Loucy (cell line): ENCODE measurements around the gene BCAS3.

ENCODE experiments used
- H2AFZ ChIP-seq: fragments of 200-600 bp; sonication (generic); 2 replicates; pipeline ENCODE4 v1.6.0; 2016; ENCODE audit warnings: antibody characterized with exemption, mild to moderate bottlenecking, low read length, moderate library complexity
- H3F3A ChIP-seq: fragments of 200-600 bp; 2 replicates; pipeline ENCODE4 v1.6.0; 2016; ENCODE audit warnings: antibody characterized with exemption, low read depth, mild to moderate bottlenecking
- H3K27me3 ChIP-seq: fragments of 200-600 bp; sonication (generic); 2 replicates; pipeline ENCODE4 v1.6.1; 2014; ENCODE audit warnings: low read length, mild to moderate bottlenecking; ENCODE audit not compliant: insufficient read depth, poor library complexity, severe bottlenecking
- H3K36me3 ChIP-seq: fragments of 200-600 bp; sonication (generic); 2 replicates; pipeline ENCODE4 v1.6.1; 2016; ENCODE audit warnings: low read length; ENCODE audit not compliant: insufficient read depth
- H3K4me1 ChIP-seq: fragments of 200-600 bp; sonication (generic); 2 replicates; pipeline ENCODE4 v1.5.1; 2014; ENCODE audit warnings: low read length, mild to moderate bottlenecking; ENCODE audit not compliant: insufficient read depth, poor library complexity, severe bottlenecking
- H3K4me2 ChIP-seq: fragments of 200-600 bp; sonication (generic); 2 replicates; pipeline ENCODE4 v1.6.0; 2014; ENCODE audit warnings: antibody characterized with exemption, low read length, low read depth, mild to moderate bottlenecking; ENCODE audit not compliant: poor library complexity, severe bottlenecking
- H3K4me3 ChIP-seq: fragments of 200-600 bp; sonication (generic); 2 replicates; pipeline ENCODE4 v1.5.1; 2014; ENCODE audit warnings: low read length, mild to moderate bottlenecking, mixed read lengths; ENCODE audit not compliant: poor library complexity, severe bottlenecking
- H3K79me2 ChIP-seq: fragments of 200-600 bp; sonication (generic); 2 replicates; pipeline ENCODE4 v1.6.1; 2014; ENCODE audit warnings: low read length; ENCODE audit not compliant: insufficient read depth
- H3K9ac ChIP-seq: fragments of 200-600 bp; sonication (generic); 2 replicates; pipeline ENCODE4 v1.6.0; 2014; ENCODE audit warnings: mild to moderate bottlenecking, low read depth, low read length, moderate library complexity; ENCODE audit not compliant: poor library complexity, severe bottlenecking
- H3K9me2 ChIP-seq: fragments of 200-600 bp; sonication (generic); replicated peaks from 2 replicates; pipeline ENCODE4 v1.6.1; 2016; ENCODE audit warnings: low read depth, low read length, mixed read lengths
- H3K9me3 ChIP-seq: fragments of 200-600 bp; sonication (generic); 2 replicates; pipeline ENCODE4 v1.6.1; 2014; ENCODE audit warnings: mild to moderate bottlenecking, antibody characterized with exemption, low read length, low read depth; ENCODE audit not compliant: insufficient read depth
- H4K20me1 ChIP-seq: fragments of 200-600 bp; sonication (generic); 2 replicates; pipeline ENCODE4 v1.6.0; 2014; ENCODE audit warnings: antibody characterized with exemption, low read length, mild to moderate bottlenecking; ENCODE audit not compliant: insufficient read depth, poor library complexity, severe bottlenecking
- EZH2phosphoT487 ChIP-seq: fragments of 200-600 bp; IDR thresholded peaks from 2 replicates; pipeline ENCODE4 v1.6.1; 2018; ENCODE audit warnings: antibody characterized with exemption, mild to moderate bottlenecking, moderate library complexity, borderline replicate concordance
- TF ChIP-seq, protein P1 (sequence below): fragments of 200-600 bp; sonication (generic); conservative IDR thresholded peaks from 2 replicates; pipeline ENCODE4 v1.5.1; 2014; ENCODE audit warnings: mild to moderate bottlenecking, antibody characterized with exemption, low read length

Gene BCAS3

DNA sequence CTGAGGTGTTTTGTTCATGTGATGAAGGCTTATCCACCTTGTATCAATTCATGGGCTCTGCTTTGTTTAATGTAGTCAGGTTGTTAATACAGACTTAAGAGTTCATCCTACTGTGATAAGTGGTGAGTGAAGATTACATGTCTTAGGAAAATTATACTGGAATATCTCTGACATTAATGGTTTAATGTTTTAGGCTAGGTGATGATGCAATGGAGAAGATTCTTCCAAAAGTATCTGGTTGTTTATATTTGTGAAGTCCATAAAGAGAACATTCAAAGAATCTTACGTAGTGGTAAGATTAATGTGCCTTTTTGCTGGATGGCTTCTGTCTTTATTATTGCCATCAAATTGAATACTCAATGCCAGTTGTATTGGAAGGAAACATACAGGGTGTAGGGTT, 236.4 kb downstream of the BCAS3 start:
- H3K9me2 ChIP-seq: no peaks in the 10 kb centered on the region
- H4K20me1 ChIP-seq: no peaks in the 10 kb centered on the region
- no peak for TF ChIP-seq EZH2phosphoT487
- TF ChIP-seq, protein P1, sequence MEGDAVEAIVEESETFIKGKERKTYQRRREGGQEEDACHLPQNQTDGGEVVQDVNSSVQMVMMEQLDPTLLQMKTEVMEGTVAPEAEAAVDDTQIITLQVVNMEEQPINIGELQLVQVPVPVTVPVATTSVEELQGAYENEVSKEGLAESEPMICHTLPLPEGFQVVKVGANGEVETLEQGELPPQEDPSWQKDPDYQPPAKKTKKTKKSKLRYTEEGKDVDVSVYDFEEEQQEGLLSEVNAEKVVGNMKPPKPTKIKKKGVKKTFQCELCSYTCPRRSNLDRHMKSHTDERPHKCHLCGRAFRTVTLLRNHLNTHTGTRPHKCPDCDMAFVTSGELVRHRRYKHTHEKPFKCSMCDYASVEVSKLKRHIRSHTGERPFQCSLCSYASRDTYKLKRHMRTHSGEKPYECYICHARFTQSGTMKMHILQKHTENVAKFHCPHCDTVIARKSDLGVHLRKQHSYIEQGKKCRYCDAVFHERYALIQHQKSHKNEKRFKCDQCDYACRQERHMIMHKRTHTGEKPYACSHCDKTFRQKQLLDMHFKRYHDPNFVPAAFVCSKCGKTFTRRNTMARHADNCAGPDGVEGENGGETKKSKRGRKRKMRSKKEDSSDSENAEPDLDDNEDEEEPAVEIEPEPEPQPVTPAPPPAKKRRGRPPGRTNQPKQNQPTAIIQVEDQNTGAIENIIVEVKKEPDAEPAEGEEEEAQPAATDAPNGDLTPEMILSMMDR: no peak
- H3K79me2 ChIP-seq: no peaks in the 10 kb centered on the region
- H3K9ac ChIP-seq: no peak overlapping the region
- H3K36me3 ChIP-seq: no peaks in the 10 kb centered on the region
- no peaks in the 10 kb centered on the region for H3K27me3 ChIP-seq
- no peak overlapping the region for H3K4me3 ChIP-seq
- H3K4me1 ChIP-seq: no peaks in the 10 kb centered on the region
- H3K4me2 ChIP-seq: no peak overlapping the region
- peaks cover 4% of the 10 kb centered on the region; the same call in 1 of the 2 replicates for H3K9me3 ChIP-seq
- no peaks in the 10 kb centered on the region for H3F3A ChIP-seq
- no peak overlapping the region for H2AFZ ChIP-seq

DNA sequence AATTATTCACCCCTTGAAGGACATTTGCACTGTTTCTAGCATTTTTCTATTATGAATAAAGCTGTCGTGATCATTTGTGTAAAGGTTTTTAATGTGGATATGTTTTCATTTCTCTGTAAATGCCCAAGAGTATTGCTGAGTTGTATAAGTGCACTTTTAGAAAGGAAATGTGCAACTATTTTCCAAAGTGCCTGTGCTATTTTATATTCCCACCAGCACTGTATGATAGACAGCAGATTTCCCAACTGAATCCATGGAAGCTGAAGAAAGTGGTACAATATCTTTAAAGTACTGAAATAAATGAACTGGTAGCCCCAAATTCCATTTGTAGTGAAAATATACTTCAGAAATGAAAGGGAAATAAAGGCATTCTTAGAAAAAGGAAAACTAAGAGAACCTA, 238.4 kb downstream of the BCAS3 start:
- H3K9me3 ChIP-seq: peaks cover 4% of the 10 kb centered on the region; the same call in 1 of the 2 replicates
- no peaks in the 10 kb centered on the region for H3K9me2 ChIP-seq
- TF ChIP-seq, protein P1: no peak
- TF ChIP-seq EZH2phosphoT487: no peak
- no peak overlapping the region for H3K4me3 ChIP-seq
- no peaks in the 10 kb centered on the region for H4K20me1 ChIP-seq
- no peaks in the 10 kb centered on the region for H3F3A ChIP-seq
- no peaks in the 10 kb centered on the region for H3K36me3 ChIP-seq
- no peak overlapping the region for H3K4me2 ChIP-seq
- H2AFZ ChIP-seq: no peak overlapping the region
- H3K4me1 ChIP-seq: no peaks in the 10 kb centered on the region
- H3K9ac ChIP-seq: no peak overlapping the region
- H3K27me3 ChIP-seq: no peaks in the 10 kb centered on the region
- H3K79me2 ChIP-seq: no peaks in the 10 kb centered on the region

DNA sequence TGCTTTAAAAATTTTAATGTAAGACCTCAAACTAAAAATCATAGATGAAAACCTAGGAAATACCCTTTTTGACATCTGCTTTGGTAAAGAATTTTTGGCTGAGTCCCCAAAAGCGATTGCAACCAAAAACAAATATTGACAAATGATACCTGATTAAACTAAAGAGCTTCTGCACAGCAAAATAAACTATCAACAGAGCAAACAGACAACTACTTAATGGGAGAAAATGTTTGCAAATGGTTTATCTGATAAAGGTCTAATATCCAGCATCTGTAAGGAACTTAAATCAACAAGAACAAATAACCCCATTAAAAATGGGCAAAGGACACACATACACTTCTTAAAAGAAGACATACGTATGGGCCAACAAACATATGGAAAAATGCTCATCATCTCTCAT, 242.5 kb downstream of the BCAS3 start:
- Histone ChIP-seq H3K36me3 (no peaks in the 10 kb centered on the region), H3K9me2 (no peaks in the 10 kb centered on the region), H3K4me3 (no peak overlapping the region), H2AFZ (no peak overlapping the region), H3K4me2 (no peak overlapping the region), H3K4me1 (no peaks in the 10 kb centered on the region), H3K9me3 (peaks cover 4% of the 10 kb centered on the region; the same call in 1 of the 2 replicates), H3K27me3 (no peaks in the 10 kb centered on the region), H4K20me1 (no peaks in the 10 kb centered on the region), H3K9ac (no peak overlapping the region), H3K79me2 (no peaks in the 10 kb centered on the region), H3F3A (no peaks in the 10 kb centered on the region)
- no peak for TF ChIP-seq EZH2phosphoT487
- TF ChIP-seq, protein P1: no peak
